ENCODE data around the gene NTSR1. TPM values are rescaled to one million over a fixed set of nuclear protein-coding genes. Genes with fewer than 3 reads are reported as not detected.

NTSR1 gene
- total and polyA plus RNA-seq, 3 donors from 2014 or later = 0.41 to 1.3 (median 0.81) TPM

DNA sequence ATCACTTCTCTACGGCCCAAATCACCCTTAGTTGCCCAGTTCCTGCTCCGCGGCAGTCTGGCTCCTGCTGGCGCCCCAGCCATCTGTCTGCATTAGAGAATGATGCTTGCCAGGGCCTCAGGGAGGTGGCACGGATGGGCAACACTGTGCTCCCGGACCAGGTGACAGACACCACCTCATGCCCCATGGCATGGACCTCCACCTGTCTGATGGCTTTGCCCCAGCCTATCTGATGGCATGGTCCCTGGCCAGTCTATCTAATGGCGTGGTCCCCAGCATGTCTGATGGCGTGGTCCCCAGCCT lies 68.8 kb downstream of the NTSR1 start:
- intact Hi-C loops (cut with DNase I; ENCODE audit: low total_unique reads) = no loop called here
- H3K36me3 ChIP-seq (ENCODE audit: low read depth, missing control alignments) = no peaks in the 10 kb centered on the region
- no peaks in the 10 kb centered on the region for H3K27me3 ChIP-seq
- no peak overlapping the region for H3K27ac ChIP-seq
- WGBS, 2 donors = 78 to 94% methylated on average over 5 to 8 of the region's 8 CpGs
- H3K4me1 ChIP-seq = peaks cover 10% of the 10 kb centered on the region
- no peak overlapping the region for H3K4me3 ChIP-seq
- no peaks in the 10 kb centered on the region for H3K9me3 ChIP-seq
- no peak for DNase-seq
- TF ChIP-seq, protein P1, sequence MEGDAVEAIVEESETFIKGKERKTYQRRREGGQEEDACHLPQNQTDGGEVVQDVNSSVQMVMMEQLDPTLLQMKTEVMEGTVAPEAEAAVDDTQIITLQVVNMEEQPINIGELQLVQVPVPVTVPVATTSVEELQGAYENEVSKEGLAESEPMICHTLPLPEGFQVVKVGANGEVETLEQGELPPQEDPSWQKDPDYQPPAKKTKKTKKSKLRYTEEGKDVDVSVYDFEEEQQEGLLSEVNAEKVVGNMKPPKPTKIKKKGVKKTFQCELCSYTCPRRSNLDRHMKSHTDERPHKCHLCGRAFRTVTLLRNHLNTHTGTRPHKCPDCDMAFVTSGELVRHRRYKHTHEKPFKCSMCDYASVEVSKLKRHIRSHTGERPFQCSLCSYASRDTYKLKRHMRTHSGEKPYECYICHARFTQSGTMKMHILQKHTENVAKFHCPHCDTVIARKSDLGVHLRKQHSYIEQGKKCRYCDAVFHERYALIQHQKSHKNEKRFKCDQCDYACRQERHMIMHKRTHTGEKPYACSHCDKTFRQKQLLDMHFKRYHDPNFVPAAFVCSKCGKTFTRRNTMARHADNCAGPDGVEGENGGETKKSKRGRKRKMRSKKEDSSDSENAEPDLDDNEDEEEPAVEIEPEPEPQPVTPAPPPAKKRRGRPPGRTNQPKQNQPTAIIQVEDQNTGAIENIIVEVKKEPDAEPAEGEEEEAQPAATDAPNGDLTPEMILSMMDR (IDR thresholded peaks at IDR 0.05) = no peak
- TF ChIP-seq POLR2A (IDR thresholded peaks at IDR 0.05) = no peak

DNA sequence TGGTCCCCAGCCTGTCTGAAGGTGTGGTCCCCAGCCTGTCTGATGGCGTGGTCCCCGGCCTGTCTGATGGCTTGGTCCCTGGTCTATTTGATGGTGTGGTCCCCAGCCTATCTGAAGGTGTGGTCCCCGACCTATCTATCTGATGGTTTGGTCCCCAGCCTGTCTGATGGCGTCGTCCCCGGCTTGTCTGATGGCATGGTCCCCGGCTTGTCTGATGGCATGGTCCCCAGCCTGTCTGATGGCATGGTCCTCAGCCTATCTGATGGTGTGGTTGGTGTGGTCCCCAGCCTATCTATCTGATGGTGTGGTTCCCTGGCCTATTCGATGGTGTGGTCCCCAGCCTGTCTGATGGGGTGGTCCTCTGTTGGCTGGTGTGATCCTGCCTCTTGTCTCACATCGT lies 69.4 kb downstream of the NTSR1 start:
- H3K27ac ChIP-seq = no peak overlapping the region
- no peaks in the 10 kb centered on the region for H3K27me3 ChIP-seq
- no peaks in the 10 kb centered on the region for H3K9me3 ChIP-seq
- H3K36me3 ChIP-seq (ENCODE audit: low read depth, missing control alignments) = no peaks in the 10 kb centered on the region
- WGBS, 2 donors = 94 to 96% methylated on average over 9 of the region's 9 CpGs
- intact Hi-C loops (cut with DNase I; ENCODE audit: low total_unique reads) = no loop called here
- H3K4me1 ChIP-seq = peaks cover 10% of the 10 kb centered on the region
- H3K4me3 ChIP-seq = no peak overlapping the region
- DNase-seq = no peak
- TF ChIP-seq, protein P1 (IDR thresholded peaks at IDR 0.05) = no peak
- no peak for TF ChIP-seq POLR2A (IDR thresholded peaks at IDR 0.05)

DNA sequence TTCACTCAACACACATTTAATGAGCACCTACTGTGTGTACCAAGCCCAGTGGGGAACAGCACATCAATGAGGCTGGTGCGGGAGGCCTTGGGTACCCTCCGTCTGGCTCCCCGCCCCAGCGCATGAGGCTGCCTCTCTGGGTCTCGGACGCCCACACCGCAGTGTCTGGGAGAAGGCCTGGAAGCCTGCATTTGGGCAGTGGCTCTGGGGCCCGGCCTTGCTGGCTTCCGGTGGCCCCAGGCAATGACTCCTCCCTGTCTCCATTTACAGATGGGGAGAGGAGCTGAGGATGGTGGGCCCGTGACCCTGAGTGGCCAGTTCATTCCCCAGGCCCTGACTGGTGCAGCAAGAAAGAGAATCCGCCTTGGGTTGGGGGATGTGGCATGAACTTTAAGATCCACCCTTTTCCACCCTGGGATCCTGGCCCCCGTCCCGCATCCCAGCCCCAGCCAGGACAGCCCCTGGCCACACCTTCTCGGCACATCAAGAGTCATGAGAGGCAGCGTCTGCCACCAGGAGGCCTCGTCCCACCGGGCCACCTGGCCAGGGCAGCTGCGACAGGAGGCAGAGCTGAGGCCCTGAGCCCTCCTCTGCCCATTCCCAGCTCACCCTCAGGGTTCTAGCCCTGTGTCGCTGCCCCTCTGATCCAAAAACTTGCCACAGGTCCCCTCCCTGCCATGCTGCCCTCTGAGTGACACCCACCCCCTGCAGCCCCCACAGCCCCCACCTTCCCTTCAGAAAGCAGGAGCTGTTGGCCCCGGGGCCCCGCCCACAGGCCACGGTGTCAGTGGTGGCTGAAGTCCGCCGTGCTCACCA lies 70.2 kb downstream of the NTSR1 start:
- DNase-seq = no peak
- intact Hi-C loops (cut with DNase I; ENCODE audit: low total_unique reads) = no loop called here
- WGBS, 2 donors = 79 to 86% methylated on average over 8 to 24 of the region's 24 CpGs
- H3K27me3 ChIP-seq = no peaks in the 10 kb centered on the region
- H3K4me3 ChIP-seq = no peak overlapping the region
- H3K4me1 ChIP-seq = peaks cover 12% of the 10 kb centered on the region
- TF ChIP-seq POLR2A (IDR thresholded peaks at IDR 0.05) = no peak
- TF ChIP-seq, protein P1 (IDR thresholded peaks at IDR 0.05) = no peak
- no peak overlapping the region for H3K27ac ChIP-seq
- no peaks in the 10 kb centered on the region for H3K36me3 ChIP-seq (ENCODE audit: low read depth, missing control alignments)
- H3K9me3 ChIP-seq = no peaks in the 10 kb centered on the region

DNA sequence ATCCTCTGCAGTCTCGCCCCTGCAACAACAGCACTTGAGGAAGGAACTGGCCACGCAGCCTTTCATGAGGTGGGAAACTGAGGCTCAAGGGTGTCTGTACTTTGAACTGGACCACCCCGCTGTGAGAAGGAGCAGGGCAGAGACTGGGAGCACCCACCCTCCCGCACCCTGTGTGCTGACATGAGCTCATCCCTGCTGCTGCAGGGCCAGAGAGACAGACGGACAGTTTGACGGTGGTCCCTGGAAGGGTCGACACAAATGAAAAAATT lies 70.7 kb downstream of the NTSR1 start:
- TF ChIP-seq, protein P1 (IDR thresholded peaks at IDR 0.05) = no peak
- TF ChIP-seq POLR2A (IDR thresholded peaks at IDR 0.05) = no peak
- Histone ChIP-seq H3K27me3 (no peaks in the 10 kb centered on the region), H3K4me3 (no peak overlapping the region), H3K36me3 (ENCODE audit: low read depth, missing control alignments) (no peaks in the 10 kb centered on the region), H3K9me3 (no peaks in the 10 kb centered on the region), H3K27ac (no peak overlapping the region), H3K4me1 (peaks cover 12% of the 10 kb centered on the region)
- WGBS, 2 donors = 91 to 97% methylated on average over 6 to 7 of the region's 7 CpGs
- intact Hi-C loops (cut with DNase I; ENCODE audit: low total_unique reads) = no loop called here
- no peak for DNase-seq

DNA sequence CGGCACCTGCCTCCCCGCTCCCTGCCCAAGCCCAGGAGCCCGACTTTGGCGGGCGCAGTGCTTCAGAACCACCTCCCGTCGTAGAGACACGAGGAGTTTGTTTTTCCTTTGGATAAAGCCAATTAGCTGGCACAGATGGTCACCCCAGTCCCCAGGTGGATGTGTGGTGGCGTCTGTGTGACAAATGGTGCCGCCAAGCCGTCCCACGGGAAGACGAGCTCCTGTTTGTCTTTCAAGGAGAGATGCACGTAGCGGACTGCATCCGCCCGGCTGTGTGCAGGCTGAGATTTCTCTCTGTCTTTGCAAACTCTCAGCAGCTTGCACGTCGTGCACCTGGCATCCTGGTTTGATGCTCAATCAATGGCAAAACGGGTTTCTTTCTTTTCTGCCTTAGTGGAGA lies 71.6 kb downstream of the NTSR1 start:
- 69 to 73% methylated on average over 12 to 20 of the region's 20 CpGs for WGBS, 2 donors
- TF ChIP-seq, protein P1 (IDR thresholded peaks at IDR 0.05) = no peak
- TF ChIP-seq POLR2A (IDR thresholded peaks at IDR 0.05) = no peak
- H3K27me3 ChIP-seq = no peaks in the 10 kb centered on the region

More for the DNA sequence above, 71.6 kb downstream of the NTSR1 start:
- Histone ChIP-seq H3K27ac (no peak overlapping the region), H3K4me3 (no peak overlapping the region), H3K9me3 (no peaks in the 10 kb centered on the region), H3K4me1 (peaks cover 12% of the 10 kb centered on the region), H3K36me3 (ENCODE audit: low read depth, missing control alignments) (no peaks in the 10 kb centered on the region)
- DNase-seq = no peak
- intact Hi-C loops (cut with DNase I; ENCODE audit: low total_unique reads) = loop anchor here (10.0 kb wide), 2 partner anchors 115 to 275 kb away; no protein-coding TSS in a partner anchor

Data from testis (tissue), 3 donors.